NT2/D1 (cell line): Measurements from ENCODE around the gene NACC2.

Experiments used
- SUZ12 ChIP-seq: IDR thresholded peaks from 2 replicates; pipeline ENCODE4 v1.6.1; 2011; ENCODE audit not compliant: insufficient read length, insufficient read depth; ENCODE audit errors: extremely low read depth
- YY1 ChIP-seq: IDR thresholded peaks from 2 replicates; pipeline ENCODE4 v1.6.1; 2011; ENCODE audit not compliant: insufficient read length, insufficient read depth

GRCh38 chr9:136013116-136013515, 82.0 kb downstream of the NACC2 start:
- TF ChIP-seq SUZ12 = no peak
- TF ChIP-seq YY1 = no peak
